Duodenal mucosa (tissue), 2 donors: ENCODE measurements around the gene TMEM126A.
A peak's percentile ranks its signal among the peaks of the same experiment; 100 is the strongest.
"Not testable (repeated sequence)": the region's sequence is repeated elsewhere in the genome, so short reads cannot be mapped to it uniquely, and the experiment has no call there.

Source experiments
- H3K27ac ChIP-seq: one replicate; pipeline ENCODE4 v1.7.0; 2013; ENCODE audit warnings: low read depth, low read length
- H3K27me3 ChIP-seq, 2 donors: one replicate each; pipeline ENCODE4 v1.7.0; 2013; ENCODE audit warnings: low read length in 2 of 2, control low read depth in 1 of 2; ENCODE audit not compliant: insufficient read depth in 2 of 2, control insufficient read depth in 1 of 2
- H3K36me3 ChIP-seq, 2 donors: one replicate each; pipeline ENCODE4 v1.7.0; 2013; ENCODE audit warnings: low read length in 2 of 2, control low read depth in 1 of 2; ENCODE audit not compliant: insufficient read depth in 2 of 2, control insufficient read depth in 1 of 2
- H3K4me1 ChIP-seq, 2 donors: one replicate each; pipeline ENCODE4 v1.7.0; 2013; ENCODE audit warnings: low read length in 2 of 2, control low read depth in 1 of 2; ENCODE audit not compliant: insufficient read depth in 2 of 2, control insufficient read depth in 1 of 2
- H3K4me3 ChIP-seq, 2 donors: one replicate each; pipeline ENCODE4 v1.7.0; 2013; ENCODE audit warnings: low read length in 2 of 2, low read depth in 1 of 2
- H3K9ac ChIP-seq, 2 donors: one replicate each; pipeline ENCODE4 v1.7.0; 2013; ENCODE audit warnings: low read length in 2 of 2, low read depth in 1 of 2
- H3K9me3 ChIP-seq, 2 donors: one replicate each; pipeline ENCODE4 v1.7.0; 2013; ENCODE audit warnings: low read length in 2 of 2, control low read depth in 1 of 2; ENCODE audit not compliant: control insufficient read depth in 1 of 2

TMEM126A gene

GRCh38 chr11:85668157-85668556, 20.4 kb downstream of the TMEM126A start:
- H3K27me3 ChIP-seq, result no peaks in the 10 kb centered on the region
- H3K4me3 ChIP-seq, result no peak overlapping the region
- no peak overlapping the region for H3K9ac ChIP-seq
- no peak overlapping the region for H3K27ac ChIP-seq
- no peaks in the 10 kb centered on the region for H3K36me3 ChIP-seq
- peaks cover 6% of the 10 kb centered on the region in 2 donors for H3K4me1 ChIP-seq
- H3K9me3 ChIP-seq, result no peaks in the 10 kb centered on the region

GRCh38 chr11:85670949-85671663, 23.3 kb downstream of the TMEM126A start:
- H3K36me3 ChIP-seq, H3K27ac ChIP-seq, H3K27me3 ChIP-seq, H3K4me1 ChIP-seq, H3K9ac ChIP-seq, H3K9me3 ChIP-seq, H3K4me3 ChIP-seq: not testable (repeated sequence)

GRCh38 chr11:85672105-85672902, 24.5 kb downstream of the TMEM126A start:
- Histone ChIP-seq H3K27ac (no peak overlapping the region), H3K4me3 (no peak overlapping the region), H3K9ac (no peak overlapping the region), H3K9me3 (no peaks in the 10 kb centered on the region), H3K36me3 (no peaks in the 10 kb centered on the region), H3K4me1 (no peaks in the 10 kb centered on the region), H3K27me3 (no peaks in the 10 kb centered on the region)

GRCh38 chr11:85673393-85673792, 25.6 kb downstream of the TMEM126A start:
- H3K36me3 ChIP-seq, result no peaks in the 10 kb centered on the region
- no peaks in the 10 kb centered on the region for H3K4me1 ChIP-seq
- no peak overlapping the region for H3K9ac ChIP-seq
- H3K27me3 ChIP-seq, result no peaks in the 10 kb centered on the region
- H3K4me3 ChIP-seq, result no peak overlapping the region
- H3K27ac ChIP-seq, result no peak overlapping the region
- no peaks in the 10 kb centered on the region for H3K9me3 ChIP-seq

GRCh38 chr11:85679576-85679975, 31.8 kb downstream of the TMEM126A start:
- peaks cover 0 to 5% of the 10 kb centered on the region in 2 donors for H3K4me1 ChIP-seq
- no peaks in the 10 kb centered on the region for H3K27me3 ChIP-seq
- H3K27ac ChIP-seq, result no peak overlapping the region
- no peak overlapping the region for H3K9ac ChIP-seq
- no peaks in the 10 kb centered on the region for H3K9me3 ChIP-seq
- no peak overlapping the region for H3K4me3 ChIP-seq
- no peaks in the 10 kb centered on the region for H3K36me3 ChIP-seq

- H3K27me3 ChIP-seq, result no peaks in the 10 kb centered on the region
- no peak overlapping the region for H3K27ac ChIP-seq
- no peak overlapping the region for H3K9ac ChIP-seq
- no peak overlapping the region for H3K4me3 ChIP-seq
- H3K36me3 ChIP-seq, result no peaks in the 10 kb centered on the region
- no peaks in the 10 kb centered on the region for H3K9me3 ChIP-seq
- H3K4me1 ChIP-seq, result peaks cover 3 to 5% of the 10 kb centered on the region in 2 donors
These were observed 33.1 kb downstream of the TMEM126A start for GRCh38 chr11:85680897-85681296.

GRCh38 chr11:85682330-85683305, 34.9 kb downstream of the TMEM126A start:
- no peaks in the 10 kb centered on the region for H3K9me3 ChIP-seq
- H3K4me1 ChIP-seq, result peaks cover 3 to 5% of the 10 kb centered on the region in 2 donors
- H3K27ac ChIP-seq, result peak overlapping the region; percentile 36
- H3K36me3 ChIP-seq, result no peaks in the 10 kb centered on the region
- peak overlapping the region; percentile 73 to 89 for H3K4me3 ChIP-seq
- peak overlapping the region; percentile 49 to 78 for H3K9ac ChIP-seq
- no peaks in the 10 kb centered on the region for H3K27me3 ChIP-seq

GRCh38 chr11:85685125-85685819, 37.5 kb downstream of the TMEM126A start:
- peak overlapping the region; percentile 13 to 30 for H3K9ac ChIP-seq
- no peaks in the 10 kb centered on the region for H3K36me3 ChIP-seq
- H3K9me3 ChIP-seq, result no peaks in the 10 kb centered on the region
- peak overlapping the region; percentile 29 to 56 for H3K4me3 ChIP-seq
- H3K4me1 ChIP-seq, result peaks cover 3 to 5% of the 10 kb centered on the region in 2 donors
- H3K27me3 ChIP-seq, result no peaks in the 10 kb centered on the region
- H3K27ac ChIP-seq, result peak overlapping the region; percentile 65

GRCh38 chr11:85685820-85686459, 38.2 kb downstream of the TMEM126A start, which contains the start of gene CCDC89:
Gene CCDC89, minus strand, starts transcription at chr11:85686195. Its CDS starts 65 bp downstream, at chr11:85686130.
- H3K27ac ChIP-seq, result peak within 1 kb of the TSS; percentile 65
- peaks cover 3 to 5% of the 10 kb centered on the region in 2 donors for H3K4me1 ChIP-seq
- H3K4me3 ChIP-seq, result peak within 1 kb of the TSS; percentile 29 to 56
- no peaks in the 10 kb centered on the region for H3K36me3 ChIP-seq
- H3K9me3 ChIP-seq, result no peaks in the 10 kb centered on the region
- H3K9ac ChIP-seq, result peak within 1 kb of the TSS; percentile 13 to 30
- no peaks in the 10 kb centered on the region for H3K27me3 ChIP-seq
